H4 (cell line): ENCODE results near the gene OTUD7B. TPM values are rescaled to one million over a fixed set of nuclear protein-coding genes. Genes with fewer than 3 reads are reported as not detected.
"Not testable (repeated sequence)": the region's sequence is repeated elsewhere in the genome, so short reads cannot be mapped to it uniquely, and the experiment has no call there.

Experiments used
- DNase-seq: peaks from one replicate; pipeline ENCODE4 v3.0.0-alpha.2; 2015; ENCODE audit warnings: low spot score
- total RNA-seq: library from RNA; depleted of rRNA; stranded (reverse); fragments of >200 nt; shearing (Covaris generic); gene quantifications from 2 replicates; pipeline ENCODE4 v1.2.3, GENCODE V29; 2014

The OTUD7B gene
- total RNA-seq, 1 experiment from 2014 or later, result 5.4 TPM

- DNase-seq, result no peak
Observed at GRCh38 chr1:150003801-150004200, 6.7 kb downstream of the OTUD7B start.

GRCh38 chr1:150002217-150002616, 8.3 kb downstream of the OTUD7B start:
- DNase-seq, result no peak

GRCh38 chr1:150001415-150001814, 9.1 kb downstream of the OTUD7B start:
- DNase-seq, result no peak

GRCh38 chr1:149997585-149998262, 12.8 kb downstream of the OTUD7B start:
- no peak for DNase-seq

GRCh38 chr1:149995927-149996326, 14.6 kb downstream of the OTUD7B start:
- DNase-seq, result no peak

GRCh38 chr1:149993764-149994163, 16.8 kb downstream of the OTUD7B start:
- no peak for DNase-seq

GRCh38 chr1:149993181-149993580, 17.3 kb downstream of the OTUD7B start:
- DNase-seq, result no peak

- DNase-seq, result no peak
Observed at GRCh38 chr1:149987297-149987595, 23.3 kb downstream of the OTUD7B start.

- DNase-seq, result peak; percentile 29
Observed at GRCh38 chr1:149986486-149987296, 23.8 kb downstream of the OTUD7B start.

- no peak for DNase-seq
Observed at GRCh38 chr1:149979972-149980540, 30.5 kb downstream of the OTUD7B start.

- no peak for DNase-seq
Observed at GRCh38 chr1:149979245-149979971, 31.1 kb downstream of the OTUD7B start.

- no peak for DNase-seq
Observed at GRCh38 chr1:149978547-149979023, 31.9 kb downstream of the OTUD7B start.

- DNase-seq, result no peak
Observed at GRCh38 chr1:149977345-149977744, 33.2 kb downstream of the OTUD7B start.

- DNase-seq, result no peak
Observed at GRCh38 chr1:149972547-149972946, 38.0 kb downstream of the OTUD7B start.

GRCh38 chr1:149967646-149968045, 42.9 kb downstream of the OTUD7B start:
- DNase-seq, result no peak

- no peak for DNase-seq
Observed at GRCh38 chr1:149967041-149967440, 43.5 kb downstream of the OTUD7B start.

- DNase-seq, result no peak
Observed at GRCh38 chr1:149966405-149966804, 44.1 kb downstream of the OTUD7B start.

- DNase-seq, result no peak
Observed at GRCh38 chr1:149965440-149965839, 45.1 kb downstream of the OTUD7B start.

GRCh38 chr1:149963358-149963757, 47.2 kb downstream of the OTUD7B start:
- DNase-seq, result peak; percentile 21

- DNase-seq, result no peak
Observed at GRCh38 chr1:149962736-149963135, 47.8 kb downstream of the OTUD7B start.

- peak; percentile 73 for DNase-seq
Observed at GRCh38 chr1:149962039-149962647, 48.4 kb downstream of the OTUD7B start.

- not testable (repeated sequence) for DNase-seq
Observed at GRCh38 chr1:149957548-149957947, 53.0 kb downstream of the OTUD7B start.
